GM18907 (cell line): ENCODE measurements around the gene EFHC1.
A peak's percentile ranks its signal among the peaks of the same experiment; 100 is the strongest.
"Not testable (repeated sequence)": the region's sequence is repeated elsewhere in the genome, so short reads cannot be mapped to it uniquely, and the experiment has no call there.

ENCODE experiments used
- ATAC-seq: cut with Tn5 transposase; IDR thresholded peaks from one replicate; pipeline ENCODE4 v1.9.1; 2021; ENCODE audit warnings: mild to moderate bottlenecking, moderate library complexity; ENCODE audit not compliant: unreplicated experiment

Gene EFHC1

DNA sequence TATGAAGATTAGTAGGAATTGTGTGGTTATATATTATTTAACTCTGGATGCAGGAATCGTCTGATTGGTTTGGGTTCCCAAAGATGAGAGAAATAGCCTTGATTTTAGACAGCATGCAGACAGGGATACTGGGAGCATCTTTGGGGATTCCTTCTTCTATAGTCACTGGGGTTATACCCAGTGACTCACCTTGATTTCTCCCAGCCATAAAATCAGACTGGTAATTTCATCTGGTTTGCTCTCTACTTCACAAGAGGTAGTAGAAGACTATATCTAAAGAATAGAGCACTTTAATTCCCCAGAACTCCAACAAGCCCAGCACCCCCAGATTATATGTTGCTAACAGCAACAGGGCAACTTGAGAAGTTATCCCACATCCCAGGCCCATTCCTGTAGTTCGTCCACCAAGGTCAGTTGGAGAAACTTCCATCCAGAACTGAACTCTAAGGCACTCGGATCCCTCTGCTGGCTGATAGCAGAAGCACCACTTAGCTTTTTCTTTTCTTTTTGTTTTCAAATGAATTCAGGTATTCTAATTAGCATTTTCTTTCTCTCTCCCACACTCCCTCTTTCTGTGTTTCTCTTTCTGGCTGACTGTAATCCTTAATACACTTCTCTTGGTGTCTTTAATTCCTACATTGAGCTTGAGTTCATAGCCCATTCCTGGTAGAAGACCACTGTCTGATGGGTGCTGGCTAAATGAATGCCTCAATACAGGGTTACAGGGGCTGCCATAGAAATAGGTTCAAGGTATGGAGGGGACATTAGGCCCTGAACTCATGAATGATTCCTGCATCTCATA, 20.4 kb upstream of the EFHC1 start:
- peak; percentile 52 for ATAC-seq

DNA sequence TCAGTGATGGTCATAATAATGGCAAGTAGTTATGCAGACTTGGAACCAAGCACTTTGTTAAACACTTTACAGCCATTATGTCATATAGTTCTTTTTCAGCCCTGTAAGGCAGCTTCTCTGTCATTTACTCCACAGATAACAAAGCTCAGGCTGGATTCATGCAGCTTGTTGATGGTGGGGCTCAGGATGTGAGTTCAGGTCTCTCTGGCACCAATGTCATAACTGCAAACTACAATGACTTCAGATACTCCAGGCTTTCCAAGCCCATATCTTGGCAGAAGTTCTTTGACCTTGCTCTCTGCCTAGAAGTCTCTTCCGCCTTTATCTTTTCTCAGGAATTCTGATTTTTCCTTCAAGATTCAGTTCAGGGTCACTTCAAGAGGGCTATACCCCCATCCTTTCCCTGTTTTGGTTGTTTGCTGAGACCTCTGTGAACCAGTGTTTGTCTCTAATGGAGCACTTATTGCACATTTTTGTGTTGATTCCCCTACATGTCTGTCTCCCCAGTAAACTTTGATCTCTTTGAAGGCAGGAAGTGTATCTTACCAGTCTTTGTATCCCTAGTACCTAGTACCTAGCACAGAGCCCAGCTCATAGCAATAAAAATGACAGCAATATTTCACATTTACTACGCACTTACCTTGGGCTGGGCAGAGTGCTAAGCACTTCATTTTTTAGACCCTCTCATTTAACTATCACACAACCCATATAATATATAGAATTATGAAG, 19.7 kb upstream of the EFHC1 start:
- no peak for ATAC-seq

GRCh38 chr6:52403086-52403485, 17.1 kb upstream of the EFHC1 start:
- ATAC-seq: no peak

- no peak for ATAC-seq
Measured at GRCh38 chr6:52403627-52404026, 16.5 kb upstream of the EFHC1 start.

GRCh38 chr6:52405243-52405642, 14.9 kb upstream of the EFHC1 start:
- ATAC-seq: no peak

DNA sequence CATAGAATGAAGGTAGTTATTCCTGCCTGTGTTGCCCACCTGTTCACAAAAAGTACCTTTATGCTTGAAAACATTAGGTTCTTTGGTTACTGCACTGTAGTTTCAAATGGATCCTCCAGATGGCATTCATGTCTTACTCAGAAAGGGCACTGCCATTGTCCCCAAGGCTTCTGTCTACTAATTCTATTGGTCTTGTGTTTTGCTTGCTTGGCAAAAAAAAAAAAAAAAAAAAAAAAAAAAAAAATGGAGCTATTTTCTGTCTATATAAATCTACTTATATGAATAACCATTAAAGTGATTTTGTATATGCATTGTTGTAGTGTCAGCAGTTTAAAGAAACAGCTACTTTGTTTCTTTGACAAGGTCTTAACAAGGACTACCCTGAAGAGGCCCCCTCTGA, 12.7 kb upstream of the EFHC1 start:
- ATAC-seq: peak; percentile 76

GRCh38 chr6:52409499-52409898, 10.6 kb upstream of the EFHC1 start:
- ATAC-seq: no peak

GRCh38 chr6:52410979-52411378, 9.2 kb upstream of the EFHC1 start:
- ATAC-seq: no peak

DNA sequence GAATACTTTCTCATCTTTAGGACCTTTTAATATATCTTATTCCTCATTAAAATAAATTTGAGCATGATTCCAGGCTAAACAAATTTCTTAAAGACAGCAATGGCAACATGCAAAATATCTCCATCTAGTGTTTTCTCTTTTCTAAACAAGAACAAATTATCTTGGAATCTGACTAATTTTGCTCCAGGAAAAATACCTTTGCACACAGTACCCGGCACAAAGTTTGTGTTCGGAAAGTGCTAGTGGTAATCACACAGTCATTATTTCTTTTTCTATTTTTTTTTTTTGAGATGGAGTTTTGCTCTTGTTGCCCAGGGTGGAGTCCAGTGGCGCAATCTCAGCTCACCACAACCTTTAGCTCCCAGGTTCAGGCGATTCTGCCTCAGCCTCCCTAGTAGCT, 8.2 kb upstream of the EFHC1 start:
- ATAC-seq: no peak

- ATAC-seq: no peak
Measured at GRCh38 chr6:52415333-52415732, 4.8 kb upstream of the EFHC1 start.

DNA sequence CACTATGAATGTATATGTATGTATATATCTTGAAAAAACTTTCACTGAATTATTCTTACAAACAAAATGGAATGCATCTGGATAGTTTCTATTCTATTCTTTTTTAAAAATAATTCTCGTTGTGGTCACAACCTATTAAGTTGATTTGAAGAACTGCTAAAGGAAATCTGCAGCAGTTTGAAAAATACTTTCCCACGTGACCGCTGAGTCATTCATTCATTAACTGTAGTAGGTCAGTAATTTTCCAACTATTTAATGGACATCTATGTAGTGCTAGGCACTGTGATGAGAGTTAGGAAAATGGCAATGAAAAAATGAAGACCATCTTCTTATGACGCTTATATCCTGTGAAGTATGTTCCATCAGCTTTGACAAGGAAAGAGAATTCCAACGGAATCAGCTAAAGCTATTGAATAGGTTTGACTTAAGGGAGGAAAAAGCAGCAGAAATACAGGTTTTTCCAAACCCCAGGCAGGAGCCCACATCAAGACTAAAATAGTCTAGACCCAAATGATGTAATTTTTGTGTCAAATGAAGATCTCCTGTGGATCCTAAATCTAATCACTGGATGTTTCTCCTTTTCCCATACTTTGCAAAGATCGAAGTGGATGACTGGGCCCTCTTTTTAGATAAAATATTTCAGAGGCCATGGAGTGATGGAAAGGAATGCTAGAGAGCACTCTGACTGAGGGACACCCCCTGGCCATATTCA, 4.1 kb upstream of the EFHC1 start:
- ATAC-seq: no peak

GRCh38 chr6:52416629-52417151, 3.5 kb upstream of the EFHC1 start:
- no peak for ATAC-seq

DNA sequence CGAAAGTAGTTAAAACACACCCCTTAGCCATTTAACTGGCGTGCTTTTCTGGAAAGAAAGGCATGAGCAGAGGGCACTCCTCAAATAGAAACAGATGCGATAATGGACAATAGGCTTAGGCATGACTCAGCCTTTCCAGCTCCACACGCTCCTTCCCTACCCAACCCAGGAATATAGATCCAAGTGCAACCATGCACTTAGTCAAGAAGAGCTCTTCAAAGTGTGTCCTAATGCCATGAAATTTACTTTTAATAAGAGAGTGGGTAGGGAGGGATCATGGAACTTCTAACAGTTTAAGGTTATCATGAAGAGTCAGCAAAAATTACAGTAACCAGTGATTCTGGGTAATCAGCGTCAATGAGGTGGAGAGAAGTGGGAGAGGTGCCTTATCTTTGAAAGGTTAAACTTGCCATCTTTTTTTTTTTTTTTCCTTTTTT, 2.4 kb upstream of the EFHC1 start:
- no peak for ATAC-seq

- no peak for ATAC-seq
Measured at GRCh38 chr6:52418606-52419005, 1.5 kb upstream of the EFHC1 start.

GRCh38 chr6:52420668-52421358, 671 bp downstream of the EFHC1 start:
- ATAC-seq: no peak

- ATAC-seq: no peak
Measured at GRCh38 chr6:52422156-52422555, 2.0 kb downstream of the EFHC1 start.

DNA sequence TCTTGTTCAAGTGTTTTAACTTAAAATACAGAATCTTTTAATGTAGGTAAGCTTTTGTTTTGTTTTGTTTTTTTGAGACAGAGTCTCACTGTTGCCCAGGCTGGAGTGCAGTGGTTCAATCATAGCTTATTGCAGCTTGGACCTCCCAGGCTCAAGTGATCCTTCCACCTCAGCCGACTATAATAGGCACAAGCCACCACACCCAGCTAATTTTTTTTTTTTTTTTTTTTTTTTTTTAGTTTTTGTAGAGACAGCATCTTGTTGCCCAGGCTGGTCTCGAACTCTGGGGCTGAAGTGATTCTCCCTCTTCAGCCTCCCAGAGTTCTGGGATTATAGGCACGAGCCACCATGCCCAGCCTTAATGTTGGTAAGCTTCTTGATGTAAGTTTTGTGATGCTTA, 3.3 kb downstream of the EFHC1 start:
- no peak for ATAC-seq

DNA sequence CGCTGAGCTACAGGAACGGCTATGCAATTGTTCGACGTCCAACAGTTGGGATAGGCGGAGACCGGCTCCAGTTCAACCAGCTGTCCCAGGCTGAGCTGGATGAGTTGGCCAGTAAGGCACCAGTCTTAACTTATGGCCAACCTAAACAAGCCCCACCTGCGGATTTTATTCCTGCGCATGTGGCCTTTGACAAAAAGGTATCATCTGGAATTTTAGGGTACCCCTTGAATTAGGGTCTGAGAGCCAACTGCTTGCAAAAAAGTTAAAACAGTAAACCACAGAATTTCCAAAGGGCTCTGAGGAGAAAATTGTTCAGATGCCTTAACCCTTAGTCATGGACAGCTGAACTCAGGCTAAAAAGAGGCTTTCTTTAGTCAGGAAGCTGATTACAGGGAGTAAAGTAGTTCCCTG, 3.8 kb downstream of the EFHC1 start:
- no peak for ATAC-seq

DNA sequence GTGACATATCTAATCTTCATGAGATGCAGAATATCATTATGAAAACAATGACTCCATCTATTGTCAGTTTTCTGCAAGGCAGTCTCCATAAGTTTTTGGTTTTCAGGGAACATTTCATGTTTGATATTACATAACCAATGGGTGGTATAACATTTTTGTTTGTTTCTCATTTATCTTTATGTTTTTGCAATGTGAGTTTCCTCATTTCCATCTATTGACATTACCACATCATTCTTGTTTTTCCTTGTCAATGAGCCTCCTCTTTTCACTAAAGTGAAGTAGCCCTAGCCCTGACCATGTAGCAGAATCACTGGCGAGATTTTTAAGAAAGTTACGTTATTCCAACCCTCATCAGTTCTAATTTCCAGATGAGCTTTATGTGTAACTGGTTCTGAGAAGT, 4.4 kb downstream of the EFHC1 start:
- no peak for ATAC-seq

- ATAC-seq: peak; percentile 63
Measured at GRCh38 chr6:52426667-52427066, 6.5 kb downstream of the EFHC1 start.

DNA sequence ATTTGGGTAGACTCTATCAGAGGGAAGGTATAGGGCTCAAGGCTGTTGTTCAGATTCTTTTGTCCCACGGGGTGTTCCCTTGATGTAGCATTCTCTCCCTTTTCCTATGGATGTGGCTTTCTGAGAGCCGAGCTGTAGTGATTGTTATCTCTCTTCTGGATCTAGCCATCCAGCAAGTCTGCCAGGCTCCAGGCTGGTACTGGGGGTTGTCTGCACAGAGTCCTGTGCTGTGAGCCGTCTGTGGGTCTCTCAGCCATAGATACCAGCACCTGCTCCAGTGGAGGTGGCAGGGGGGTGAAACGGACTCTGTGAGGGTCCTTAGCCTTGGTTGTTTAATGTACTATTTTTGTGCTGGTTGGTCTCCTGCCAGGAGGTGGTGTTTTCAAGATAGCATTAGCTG, 13.2 kb downstream of the EFHC1 start:
- ATAC-seq: not testable (repeated sequence)
